OCI-LY1 (cell line): ENCODE measurements around the gene DNMT1.

Experiments used
- H2AFZ ChIP-seq: fragments of 200-600 bp; sonication (generic), shearing (Covaris generic); 2 replicates; pipeline ENCODE4 v1.6.0; 2014; ENCODE audit warnings: antibody characterized with exemption, mild to moderate bottlenecking, low read length
- H3F3A ChIP-seq: fragments of 200-600 bp; sonication (generic), shearing (Covaris generic); 2 replicates; pipeline ENCODE4 v1.6.0; 2014; ENCODE audit warnings: mild to moderate bottlenecking, antibody characterized with exemption, low read length, moderate library complexity; ENCODE audit not compliant: insufficient read depth
- H3K27ac ChIP-seq: fragments of 200-600 bp; sonication (generic); 2 replicates; pipeline ENCODE4 v1.5.1; 2014; ENCODE audit warnings: low read length, mixed run types, mild to moderate bottlenecking, low read depth; ENCODE audit not compliant: poor library complexity, severe bottlenecking
- H3K27me3 ChIP-seq: fragments of 200-600 bp; sonication (generic); 2 replicates; pipeline ENCODE4 v1.6.0; 2014; ENCODE audit warnings: antibody characterized with exemption, mild to moderate bottlenecking, low read length, moderate library complexity; ENCODE audit not compliant: insufficient read depth
- H3K36me3 ChIP-seq: fragments of 200-600 bp; sonication (generic); 2 replicates; pipeline ENCODE4 v1.6.1; 2014; ENCODE audit warnings: mild to moderate bottlenecking, antibody characterized with exemption, low read length, moderate library complexity, mixed read lengths; ENCODE audit not compliant: insufficient read depth
- H3K4me1 ChIP-seq: fragments of 200-600 bp; sonication (generic); 2 replicates; pipeline ENCODE4 v1.5.1; 2014; ENCODE audit warnings: mild to moderate bottlenecking, low read length, moderate library complexity; ENCODE audit not compliant: insufficient read depth, severe bottlenecking
- H3K4me2 ChIP-seq: fragments of 200-600 bp; sonication (generic), shearing (Covaris generic); 2 replicates; pipeline ENCODE4 v1.6.1; 2014; ENCODE audit warnings: low read length
- H3K4me3 ChIP-seq: fragments of 200-600 bp; sonication (generic); 2 replicates; pipeline ENCODE4 v1.5.1; 2014; ENCODE audit warnings: low read length, low read depth, mild to moderate bottlenecking, mixed read lengths; ENCODE audit not compliant: poor library complexity, severe bottlenecking
- H3K79me2 ChIP-seq: fragments of 200-600 bp; shearing (Covaris generic); 2 replicates; pipeline ENCODE4 v1.6.1; 2016; ENCODE audit warnings: mixed run types, low read length, mixed read lengths; ENCODE audit not compliant: insufficient read depth
- H3K9ac ChIP-seq: fragments of 200-600 bp; sonication (generic), shearing (Covaris generic); 2 replicates; pipeline ENCODE4 v1.6.1; 2014; ENCODE audit warnings: mild to moderate bottlenecking, low read length, mixed read lengths
- H3K9me2 ChIP-seq: fragments of 200-600 bp; sonication (generic), shearing (Covaris generic); 2 replicates; pipeline ENCODE4 v1.6.1; 2014; ENCODE audit warnings: low read depth, mild to moderate bottlenecking, low read length, mixed read lengths
- H3K9me3 ChIP-seq: fragments of 200-600 bp; shearing (Covaris generic); 2 replicates; pipeline ENCODE4 v1.6.1; 2014; ENCODE audit warnings: low read length, mixed read lengths
- H4K20me1 ChIP-seq: fragments of 200-600 bp; sonication (generic), shearing (Covaris generic); 2 replicates; pipeline ENCODE4 v1.6.0; 2016; ENCODE audit warnings: mild to moderate bottlenecking, low read length; ENCODE audit not compliant: insufficient read depth
- CTCF ChIP-seq: fragments of 200-600 bp; sonication (generic), shearing (Covaris generic); IDR thresholded peaks from 2 replicates; pipeline ENCODE4 v1.5.1; 2017; ENCODE audit warnings: mild to moderate bottlenecking, antibody characterized with exemption, low read length, moderate library complexity, mixed read lengths
- EZH2 ChIP-seq: fragments of 200-600 bp; sonication (generic), shearing (Covaris generic); IDR thresholded peaks from 2 replicates; pipeline ENCODE4 v1.8.0; 2017; ENCODE audit warnings: borderline replicate concordance, mixed run types, mild to moderate bottlenecking, antibody characterized with exemption, low read length, moderate library complexity, mixed read lengths

Gene DNMT1

GRCh38 chr19:10184636-10185035 is 10.1 kb downstream of the DNMT1 start:
- Histone ChIP-seq H3K4me3 (no peak overlapping the region), H3K9me3 (no peaks in the 10 kb centered on the region), H3K36me3 (peaks cover 88% of the 10 kb centered on the region), H3K79me2 (peaks cover 68% of the 10 kb centered on the region), H4K20me1 (no peaks in the 10 kb centered on the region), H3K4me1 (peaks cover 27% of the 10 kb centered on the region), H3K9ac (no peak overlapping the region), H3K27ac (no peak overlapping the region), H2AFZ (no peak overlapping the region), H3F3A (no peaks in the 10 kb centered on the region), H3K4me2 (no peak overlapping the region), H3K27me3 (no peaks in the 10 kb centered on the region), H3K9me2 (no peaks in the 10 kb centered on the region)
- TF ChIP-seq CTCF (no peak), EZH2 (no peak)

DNA sequence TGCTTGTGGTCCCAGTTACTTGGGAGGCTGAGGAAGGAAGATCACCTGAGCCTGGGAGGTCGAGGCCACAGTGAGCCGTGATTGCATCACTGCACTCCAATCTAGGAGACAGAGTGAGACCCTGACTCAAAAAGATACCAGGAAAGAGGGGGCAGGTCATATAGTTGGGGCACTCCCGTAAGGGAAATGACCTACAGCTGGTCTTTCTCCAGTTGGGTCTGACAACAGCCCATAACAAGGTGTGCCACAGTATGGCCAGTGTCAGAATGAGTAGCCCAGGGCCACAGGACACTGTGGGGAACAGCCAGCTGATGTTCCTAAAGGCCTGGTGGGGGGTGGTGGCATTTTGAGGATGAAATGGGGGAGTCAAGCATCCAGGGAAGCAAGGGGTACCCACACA is 10.8 kb downstream of the DNMT1 start:
- Histone ChIP-seq H3K36me3 (peaks cover 91% of the 10 kb centered on the region), H3K4me2 (no peak overlapping the region), H3K4me1 (peaks cover 21% of the 10 kb centered on the region), H3K9me3 (no peaks in the 10 kb centered on the region), H4K20me1 (no peaks in the 10 kb centered on the region), H3K27ac (no peak overlapping the region), H3F3A (no peaks in the 10 kb centered on the region), H3K27me3 (no peaks in the 10 kb centered on the region), H3K79me2 (peaks cover 61% of the 10 kb centered on the region), H3K4me3 (no peak overlapping the region), H3K9ac (no peak overlapping the region), H2AFZ (no peak overlapping the region), H3K9me2 (no peaks in the 10 kb centered on the region)
- TF ChIP-seq EZH2: no peak
- TF ChIP-seq CTCF: no peak

DNA sequence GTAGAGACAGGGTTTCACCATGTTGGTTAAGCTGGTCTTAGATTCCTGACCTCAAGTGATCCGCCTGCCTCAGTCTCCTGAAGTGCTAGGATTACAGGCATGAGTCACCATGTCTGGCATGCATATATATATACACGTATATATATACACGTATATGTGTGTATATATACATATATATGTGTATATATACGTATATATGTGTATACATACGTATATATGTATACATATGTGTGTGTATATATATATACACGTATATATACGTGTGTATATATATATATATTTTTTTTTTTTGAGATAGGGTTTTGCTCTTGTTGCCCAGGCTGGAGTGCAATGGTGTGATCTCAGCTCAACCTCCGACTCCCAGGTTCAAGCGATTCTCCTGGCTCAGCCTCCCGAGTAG is 11.9 kb downstream of the DNMT1 start:
- TF ChIP-seq EZH2 (no peak), CTCF (no peak)
- Histone ChIP-seq H3K9me3 (no peaks in the 10 kb centered on the region), H3K4me1 (peaks cover 10% of the 10 kb centered on the region), H3K4me3 (no peak overlapping the region), H4K20me1 (no peaks in the 10 kb centered on the region), H3K27me3 (no peaks in the 10 kb centered on the region), H3K4me2 (no peak overlapping the region), H3F3A (no peaks in the 10 kb centered on the region), H2AFZ (no peak overlapping the region), H3K9me2 (no peaks in the 10 kb centered on the region), H3K27ac (no peak overlapping the region), H3K36me3 (peaks cover 90% of the 10 kb centered on the region), H3K79me2 (peaks cover 50% of the 10 kb centered on the region), H3K9ac (no peak overlapping the region)
